Measurements from ENCODE around the gene HSPB9.

DNA sequence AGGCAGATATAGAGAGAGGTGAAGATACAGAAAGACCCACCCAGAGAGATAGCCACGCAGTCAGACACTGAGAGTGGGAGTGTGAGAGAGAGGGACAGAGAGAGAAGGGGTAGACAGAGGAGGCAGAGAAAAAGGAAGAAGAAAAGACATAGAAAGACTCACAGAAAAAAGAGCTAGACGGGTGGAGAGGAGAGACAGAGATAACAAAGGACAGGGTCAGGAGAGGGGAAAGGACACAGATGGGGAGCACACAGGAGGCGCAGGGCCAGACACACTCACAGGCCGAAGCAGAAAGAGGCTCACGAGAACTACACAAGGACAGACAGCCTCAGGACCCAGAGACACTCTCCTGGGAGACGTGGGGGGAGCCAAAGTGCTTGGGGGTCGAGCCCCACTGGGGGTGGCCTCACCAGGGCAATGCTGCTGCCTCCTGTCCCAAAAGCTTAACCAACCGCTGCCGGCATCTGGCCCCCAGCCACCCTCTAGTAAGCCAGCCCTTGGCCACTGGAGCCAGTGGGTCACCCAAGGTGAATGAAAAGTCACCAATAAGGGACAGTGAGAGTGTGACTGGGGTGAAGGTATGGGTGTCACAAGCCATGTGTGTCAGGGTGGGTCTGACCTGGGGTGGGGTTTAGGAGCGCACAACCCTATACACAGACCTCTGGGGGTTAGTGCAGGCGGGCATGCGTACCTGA, 28.1 kb upstream of the HSPB9 start:
- TF ChIP-seq POLR2AphosphoS5 (IDR thresholded peaks at IDR 0.05; ENCODE audit: low read depth) (no peak), GABPA (IDR thresholded peaks at IDR 0.05; ENCODE audit: low read depth) (no peak)
